WTC11 (cell line): ENCODE results near the gene PCGF3. TPM values are rescaled to one million over a fixed set of nuclear protein-coding genes. Genes with fewer than 3 reads are reported as not detected.

Source experiments
- ATAC-seq: fragments of 200-7000 bp; cut with Tn5 transposase; 2 replicates; pipeline ENCODE4 v1.10.0; 2021; ENCODE audit warnings: mild to moderate bottlenecking, moderate library complexity
- CTCF ChIA-PET: fragments of 300-600 bp; sonication (Branson Sonifier 250); formaldehyde crosslinking; loops from one replicate; lab custom pipeline; 2021; ENCODE audit warnings: antibody characterized with exemption; lab: Charles Lee
- POLR2A ChIA-PET: fragments of 350-600 bp; sonication (Branson Sonifier 250); formaldehyde crosslinking; loops from one replicate; lab custom pipeline; 2021; ENCODE audit warnings: antibody characterized with exemption; lab: Charles Lee
- DNase-seq: peaks from one replicate; pipeline ENCODE4 v3.0.0; 2021; ENCODE audit warnings: low spot score
- H3K27ac Mint-ChIP-seq: 2 replicates; pipeline ENCODE4 v1.8.0; 2021; ENCODE audit warnings: mixed read lengths
- H3K27me3 Mint-ChIP-seq: 2 replicates; pipeline ENCODE4 v1.8.0; 2021; ENCODE audit warnings: low read depth, mild to moderate bottlenecking, moderate library complexity, mixed read lengths
- H3K36me3 Mint-ChIP-seq: 2 replicates; pipeline ENCODE4 v1.8.0; 2021; ENCODE audit warnings: mixed read lengths
- H3K4me1 Mint-ChIP-seq: 2 replicates; pipeline ENCODE4 v1.8.0; 2022; ENCODE audit warnings: mixed read lengths
- H3K4me3 Mint-ChIP-seq: 2 replicates; pipeline ENCODE4 v1.8.0; 2021; ENCODE audit warnings: mild to moderate bottlenecking, moderate library complexity, mixed read lengths
- H3K9me3 Mint-ChIP-seq: 2 replicates; pipeline ENCODE4 v1.8.0; 2021; ENCODE audit warnings: mixed read lengths
- ARID4B ChIP-seq: sonication (generic); formaldehyde crosslinking; IDR thresholded peaks from 2 replicates; pipeline ENCODE4 v1.8.0; 2023; ENCODE audit warnings: missing genetic modification reagents, mild to moderate bottlenecking, borderline replicate concordance
- E2F1 ChIP-seq: sonication (generic); formaldehyde crosslinking; IDR thresholded peaks from 2 replicates; pipeline ENCODE4 v1.8.0; 2022; ENCODE audit warnings: mild to moderate bottlenecking, missing genetic modification reagents
- E2F5 ChIP-seq: sonication (generic); formaldehyde crosslinking; IDR thresholded peaks from 2 replicates; pipeline ENCODE4 v1.8.1; 2022; ENCODE audit warnings: mild to moderate bottlenecking, moderate library complexity, missing genetic modification reagents
- ELF4 ChIP-seq: sonication (generic); formaldehyde crosslinking; IDR thresholded peaks from 2 replicates; pipeline ENCODE4 v1.8.1; 2022; ENCODE audit warnings: low read depth, mild to moderate bottlenecking, moderate library complexity, missing genetic modification reagents
- IRF1 ChIP-seq: sonication (generic); formaldehyde crosslinking; IDR thresholded peaks from 2 replicates; pipeline ENCODE4 v1.8.0; 2023; ENCODE audit warnings: missing genetic modification reagents
- NFATC4 ChIP-seq: fragments of 250-450 bp; sonication (Bioruptor Pico); IDR thresholded peaks from 2 replicates; pipeline ENCODE4 v1.9.0; 2021; ENCODE audit warnings: mild to moderate bottlenecking
- NR2C2 ChIP-seq: sonication (generic); formaldehyde crosslinking; IDR thresholded peaks from 2 replicates; pipeline ENCODE4 v1.8.0; 2022; ENCODE audit warnings: mild to moderate bottlenecking, missing genetic modification reagents
- PRRX2 ChIP-seq: fragments of 250-450 bp; sonication (Bioruptor Pico); IDR thresholded peaks from 2 replicates; pipeline ENCODE4 v1.8.0; 2021; ENCODE audit warnings: mild to moderate bottlenecking
- TEAD4 ChIP-seq: sonication (generic); formaldehyde crosslinking; IDR thresholded peaks from 2 replicates; pipeline ENCODE4 v1.8.0; 2022; ENCODE audit warnings: mild to moderate bottlenecking, missing genetic modification reagents
- TP53 ChIP-seq: sonication (generic); formaldehyde crosslinking; IDR thresholded peaks from 2 replicates; pipeline ENCODE4 v1.8.1; 2023; ENCODE audit warnings: mild to moderate bottlenecking, missing genetic modification reagents
- ZBTB21 ChIP-seq: sonication (generic); formaldehyde crosslinking; IDR thresholded peaks from 2 replicates; pipeline ENCODE4 v1.8.1; 2023; ENCODE audit warnings: mild to moderate bottlenecking, missing genetic modification reagents, borderline replicate concordance
- ZNF317 ChIP-seq: sonication (generic); formaldehyde crosslinking; IDR thresholded peaks from 2 replicates; pipeline ENCODE4 v1.8.1; 2023; ENCODE audit warnings: low read depth, mild to moderate bottlenecking, moderate library complexity, missing genetic modification reagents, borderline replicate concordance
- ZNF423 ChIP-seq: fragments of 250-450 bp; sonication (Bioruptor Pico); IDR thresholded peaks from 2 replicates; pipeline ENCODE4 v2.1.2; 2022; ENCODE audit warnings: mild to moderate bottlenecking, moderate library complexity
- ZNF512 ChIP-seq: sonication (generic); formaldehyde crosslinking; IDR thresholded peaks from 2 replicates; pipeline ENCODE4 v1.8.1; 2022; ENCODE audit warnings: missing genetic modification reagents, borderline replicate concordance
- ZSCAN18 ChIP-seq: fragments of 250-450 bp; sonication (Bioruptor Pico); IDR thresholded peaks from 2 replicates; pipeline ENCODE4 v2.1.2; 2022; ENCODE audit warnings: mild to moderate bottlenecking, moderate library complexity
- total RNA-seq: library from RNA; stranded (reverse); gene quantifications from 3 replicates; pipeline ENCODE4 v1.2.3, GENCODE V29; 2021
- TF ChIP-seq, protein P1 (sequence below): fragments of 250-450 bp; sonication (Bioruptor Pico); IDR thresholded peaks from 2 replicates; pipeline ENCODE4 v1.9.0; 2021; ENCODE audit warnings: mild to moderate bottlenecking

The PCGF3 gene
- total RNA-seq, 1 experiment from 2014 or later = 65.7 TPM

DNA sequence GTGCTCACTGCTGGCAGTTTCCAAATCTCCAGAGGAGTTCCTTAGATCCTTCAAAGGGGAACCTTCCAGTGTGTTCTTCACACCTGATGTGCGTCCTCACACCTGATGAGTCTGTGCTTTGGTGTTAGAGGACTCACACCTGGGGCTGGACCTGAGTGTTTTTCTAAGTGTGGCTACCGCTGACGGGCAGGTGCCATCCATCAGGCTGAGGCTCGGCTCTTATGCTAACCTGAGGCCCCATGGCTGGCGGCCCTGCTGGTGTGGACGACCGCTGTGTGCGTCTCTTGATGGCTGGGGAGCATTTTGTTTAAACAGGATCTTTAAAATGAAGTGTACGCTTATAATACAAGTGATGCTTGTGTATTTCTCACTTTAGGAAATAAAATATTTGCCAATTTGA lies 28.4 kb downstream of the PCGF3 start:
- H3K9me3 Mint-ChIP-seq = no peaks in the 10 kb centered on the region
- ChIA-PET CTCF (interaction anchor here (1.4 kb wide), 1 partner anchor 8 kb away, joined by 5 read pairs; no protein-coding TSS in a partner anchor), POLR2A (no interaction called here)
- H3K4me1 Mint-ChIP-seq = no peaks in the 10 kb centered on the region
- TF ChIP-seq ELF4 = no peak
- no peak for TF ChIP-seq TP53 (CRISPR knock-in tag)
- no peak for TF ChIP-seq TEAD4 (CRISPR knock-in tag)
- no peak overlapping the region for H3K4me3 Mint-ChIP-seq
- H3K27ac Mint-ChIP-seq = no peak overlapping the region
- ATAC-seq (no peak), DNase-seq (no peak)
- no peaks in the 10 kb centered on the region for H3K27me3 Mint-ChIP-seq
- peaks cover 45% of the 10 kb centered on the region for H3K36me3 Mint-ChIP-seq

DNA sequence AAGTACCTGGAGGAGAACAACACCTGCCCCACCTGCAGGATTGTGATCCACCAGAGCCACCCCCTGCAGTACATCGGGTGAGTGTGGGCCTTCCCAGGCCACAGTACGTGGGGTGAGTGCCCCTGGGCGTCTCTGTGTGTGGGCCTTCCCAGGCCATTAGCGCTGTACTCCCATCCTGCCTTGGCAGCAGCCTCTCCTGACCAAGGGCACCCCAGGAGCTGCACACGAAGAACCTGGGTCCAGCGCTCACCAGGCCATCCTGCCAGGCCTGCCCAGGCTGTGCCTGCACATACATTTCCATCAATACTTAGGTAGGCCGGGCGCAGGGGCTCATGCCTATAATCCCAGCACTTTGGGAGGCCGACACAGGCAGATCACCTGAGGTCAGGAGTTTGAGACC lies 29.3 kb downstream of the PCGF3 start:
- H3K36me3 Mint-ChIP-seq = peaks cover 44% of the 10 kb centered on the region
- ChIA-PET POLR2A (no interaction called here), CTCF (no interaction called here)
- H3K4me3 Mint-ChIP-seq = no peak overlapping the region
- no peaks in the 10 kb centered on the region for H3K9me3 Mint-ChIP-seq
- no peak for DNase-seq
- H3K27ac Mint-ChIP-seq = no peak overlapping the region
- H3K4me1 Mint-ChIP-seq = no peaks in the 10 kb centered on the region
- ATAC-seq = no peak
- no peak for TF ChIP-seq ARID4B (CRISPR knock-in tag)
- TF ChIP-seq ZSCAN18 = no peak
- no peak for TF ChIP-seq ZNF317 (CRISPR knock-in tag)
- TF ChIP-seq E2F1 (CRISPR knock-in tag) = no peak
- no peak for TF ChIP-seq NR2C2 (CRISPR knock-in tag)
- TF ChIP-seq NFATC4 = no peak
- H3K27me3 Mint-ChIP-seq = no peaks in the 10 kb centered on the region

GRCh38 chr4:735583-735982 lies 30.0 kb downstream of the PCGF3 start:
- Mint-ChIP-seq H3K36me3 (peaks cover 44% of the 10 kb centered on the region), H3K4me1 (no peaks in the 10 kb centered on the region), H3K27ac (no peak overlapping the region), H3K27me3 (no peaks in the 10 kb centered on the region), H3K9me3 (no peaks in the 10 kb centered on the region), H3K4me3 (no peak overlapping the region)
- no peak for DNase-seq
- CTCF ChIA-PET = no interaction called here
- POLR2A ChIA-PET = no interaction called here
- no peak for ATAC-seq
- no peak for TF ChIP-seq ZNF512
- no peak for TF ChIP-seq IRF1 (CRISPR knock-in tag)
- no peak for TF ChIP-seq PRRX2 (CRISPR knock-in tag)
- no peak for TF ChIP-seq E2F5 (CRISPR knock-in tag)
- no peak for TF ChIP-seq ZBTB21 (CRISPR knock-in tag)
- TF ChIP-seq, protein P1, sequence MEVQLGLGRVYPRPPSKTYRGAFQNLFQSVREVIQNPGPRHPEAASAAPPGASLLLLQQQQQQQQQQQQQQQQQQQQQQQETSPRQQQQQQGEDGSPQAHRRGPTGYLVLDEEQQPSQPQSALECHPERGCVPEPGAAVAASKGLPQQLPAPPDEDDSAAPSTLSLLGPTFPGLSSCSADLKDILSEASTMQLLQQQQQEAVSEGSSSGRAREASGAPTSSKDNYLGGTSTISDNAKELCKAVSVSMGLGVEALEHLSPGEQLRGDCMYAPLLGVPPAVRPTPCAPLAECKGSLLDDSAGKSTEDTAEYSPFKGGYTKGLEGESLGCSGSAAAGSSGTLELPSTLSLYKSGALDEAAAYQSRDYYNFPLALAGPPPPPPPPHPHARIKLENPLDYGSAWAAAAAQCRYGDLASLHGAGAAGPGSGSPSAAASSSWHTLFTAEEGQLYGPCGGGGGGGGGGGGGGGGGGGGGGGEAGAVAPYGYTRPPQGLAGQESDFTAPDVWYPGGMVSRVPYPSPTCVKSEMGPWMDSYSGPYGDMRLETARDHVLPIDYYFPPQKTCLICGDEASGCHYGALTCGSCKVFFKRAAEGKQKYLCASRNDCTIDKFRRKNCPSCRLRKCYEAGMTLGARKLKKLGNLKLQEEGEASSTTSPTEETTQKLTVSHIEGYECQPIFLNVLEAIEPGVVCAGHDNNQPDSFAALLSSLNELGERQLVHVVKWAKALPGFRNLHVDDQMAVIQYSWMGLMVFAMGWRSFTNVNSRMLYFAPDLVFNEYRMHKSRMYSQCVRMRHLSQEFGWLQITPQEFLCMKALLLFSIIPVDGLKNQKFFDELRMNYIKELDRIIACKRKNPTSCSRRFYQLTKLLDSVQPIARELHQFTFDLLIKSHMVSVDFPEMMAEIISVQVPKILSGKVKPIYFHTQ = no peak
- TF ChIP-seq ZNF423 (CRISPR knock-in tag) = no peak
- no peak for TF ChIP-seq TP53 (CRISPR knock-in tag)
